GM06990 (cell line): ENCODE data around the gene AACS.

Experiments
- DNase-seq: peaks from one replicate; pipeline ENCODE4 v3.0.0-alpha.2; 2011; ENCODE audit not compliant: insufficient read length; ENCODE audit errors: extremely low read depth
- H3K27me3 ChIP-seq: replicated peaks from 2 replicates; pipeline ENCODE4 v1.6.0; 2011; ENCODE audit warnings: low read length; ENCODE audit not compliant: control insufficient read depth, insufficient read depth
- H3K36me3 ChIP-seq: 2 replicates; pipeline ENCODE4 v1.5.1; 2011; ENCODE audit warnings: low read length; ENCODE audit not compliant: control insufficient read depth, insufficient read depth
- H3K4me3 ChIP-seq: replicated peaks from 2 replicates; pipeline ENCODE4 v1.5.1; 2011; ENCODE audit warnings: low read depth, mild to moderate bottlenecking, control low read depth, low read length
- CTCF ChIP-seq: IDR thresholded peaks from 2 replicates; pipeline ENCODE4 v1.5.1; 2011; ENCODE audit warnings: low read length, control low read depth, mild to moderate bottlenecking, inconsistent platforms; ENCODE audit not compliant: insufficient read depth, poor library complexity, severe bottlenecking

Gene AACS

GRCh38 chr12:125172231-125172850 lies 107.1 kb downstream of the AACS start:
- no peak for DNase-seq
- no peak overlapping the region for H3K4me3 ChIP-seq
- TF ChIP-seq CTCF: no peak
- H3K27me3 ChIP-seq: no peaks in the 10 kb centered on the region; the same call in 1 of the 2 replicates
- H3K36me3 ChIP-seq: no peaks in the 10 kb centered on the region

- no peak for TF ChIP-seq CTCF
- Histone ChIP-seq H3K27me3 (no peaks in the 10 kb centered on the region; the same call in 1 of the 2 replicates), H3K4me3 (no peak overlapping the region), H3K36me3 (no peaks in the 10 kb centered on the region)
- no peak for DNase-seq
These were observed 110.3 kb downstream of the AACS start for GRCh38 chr12:125175576-125175975.

GRCh38 chr12:125178222-125178621 lies 113.0 kb downstream of the AACS start:
- DNase-seq: no peak
- H3K36me3 ChIP-seq: no peaks in the 10 kb centered on the region
- H3K4me3 ChIP-seq: no peak overlapping the region
- no peak for TF ChIP-seq CTCF
- no peaks in the 10 kb centered on the region; the same call in 1 of the 2 replicates for H3K27me3 ChIP-seq

GRCh38 chr12:125180144-125180543 lies 114.9 kb downstream of the AACS start:
- Histone ChIP-seq H3K27me3 (no peaks in the 10 kb centered on the region; the same call in none of the 2 replicates), H3K36me3 (no peaks in the 10 kb centered on the region), H3K4me3 (no peak overlapping the region)
- no peak for TF ChIP-seq CTCF
- no peak for DNase-seq

GRCh38 chr12:125181107-125181506 lies 115.9 kb downstream of the AACS start:
- H3K4me3 ChIP-seq: no peak overlapping the region
- no peaks in the 10 kb centered on the region for H3K36me3 ChIP-seq
- no peak for DNase-seq
- H3K27me3 ChIP-seq: no peaks in the 10 kb centered on the region; the same call in none of the 2 replicates
- no peak for TF ChIP-seq CTCF
